Activated naive CD4-positive, alpha-beta T cell treated with Interleukin-2 at 50 U/mL for 16 hours (primary cell): ENCODE data around the gene AUH.
"Not testable (repeated sequence)": the region's sequence is repeated elsewhere in the genome, so short reads cannot be mapped to it uniquely, and the experiment has no call there.

Experiments used
- DNase-seq: peaks from one replicate; pipeline ENCODE4 v3.0.0-alpha.2; 2020

AUH gene

GRCh38 chr9:91378695-91379127, 17.0 kb upstream of the AUH start:
- no peak for DNase-seq

- not testable (repeated sequence) for DNase-seq
Observed at GRCh38 chr9:91378054-91378453, 16.3 kb upstream of the AUH start.

GRCh38 chr9:91376239-91376638, 14.5 kb upstream of the AUH start:
- no peak for DNase-seq

GRCh38 chr9:91374939-91375338, 13.2 kb upstream of the AUH start:
- DNase-seq = no peak

GRCh38 chr9:91371894-91372293, 10.2 kb upstream of the AUH start:
- DNase-seq = no peak

- not testable (repeated sequence) for DNase-seq
Observed at GRCh38 chr9:91370006-91370405, 8.3 kb upstream of the AUH start.

GRCh38 chr9:91364702-91365101, 3.0 kb upstream of the AUH start:
- no peak for DNase-seq

- no peak for DNase-seq
Observed at GRCh38 chr9:91364005-91364404, 2.3 kb upstream of the AUH start.

GRCh38 chr9:91362051-91362611, 413 bp upstream of the AUH start:
- peak; percentile 9 for DNase-seq

GRCh38 chr9:91360551-91361290, 997 bp downstream of the AUH start:
- DNase-seq = no peak

GRCh38 chr9:91359734-91360470, 1.8 kb downstream of the AUH start:
- no peak for DNase-seq

GRCh38 chr9:91359083-91359482, 2.6 kb downstream of the AUH start:
- no peak for DNase-seq

- no peak for DNase-seq
Observed at GRCh38 chr9:91354881-91355280, 6.8 kb downstream of the AUH start.

GRCh38 chr9:91349115-91349555, 12.6 kb downstream of the AUH start:
- no peak for DNase-seq

- no peak for DNase-seq
Observed at GRCh38 chr9:91348191-91348807, 13.4 kb downstream of the AUH start.

- DNase-seq = no peak
Observed at GRCh38 chr9:91347377-91347776, 14.3 kb downstream of the AUH start.

GRCh38 chr9:91346644-91347043, 15.1 kb downstream of the AUH start:
- no peak for DNase-seq

- DNase-seq = no peak
Observed at GRCh38 chr9:91345978-91346377, 15.7 kb downstream of the AUH start.

- no peak for DNase-seq
Observed at GRCh38 chr9:91342575-91342974, 19.1 kb downstream of the AUH start.

- DNase-seq = no peak
Observed at GRCh38 chr9:91341749-91342148, 20.0 kb downstream of the AUH start.

GRCh38 chr9:91341258-91341746, 20.4 kb downstream of the AUH start:
- no peak for DNase-seq

- no peak for DNase-seq
Observed at GRCh38 chr9:91340395-91340967, 21.2 kb downstream of the AUH start.

GRCh38 chr9:91338681-91339080, 23.0 kb downstream of the AUH start:
- DNase-seq = no peak
